ENCODE data around the gene PDGFB.

DNA sequence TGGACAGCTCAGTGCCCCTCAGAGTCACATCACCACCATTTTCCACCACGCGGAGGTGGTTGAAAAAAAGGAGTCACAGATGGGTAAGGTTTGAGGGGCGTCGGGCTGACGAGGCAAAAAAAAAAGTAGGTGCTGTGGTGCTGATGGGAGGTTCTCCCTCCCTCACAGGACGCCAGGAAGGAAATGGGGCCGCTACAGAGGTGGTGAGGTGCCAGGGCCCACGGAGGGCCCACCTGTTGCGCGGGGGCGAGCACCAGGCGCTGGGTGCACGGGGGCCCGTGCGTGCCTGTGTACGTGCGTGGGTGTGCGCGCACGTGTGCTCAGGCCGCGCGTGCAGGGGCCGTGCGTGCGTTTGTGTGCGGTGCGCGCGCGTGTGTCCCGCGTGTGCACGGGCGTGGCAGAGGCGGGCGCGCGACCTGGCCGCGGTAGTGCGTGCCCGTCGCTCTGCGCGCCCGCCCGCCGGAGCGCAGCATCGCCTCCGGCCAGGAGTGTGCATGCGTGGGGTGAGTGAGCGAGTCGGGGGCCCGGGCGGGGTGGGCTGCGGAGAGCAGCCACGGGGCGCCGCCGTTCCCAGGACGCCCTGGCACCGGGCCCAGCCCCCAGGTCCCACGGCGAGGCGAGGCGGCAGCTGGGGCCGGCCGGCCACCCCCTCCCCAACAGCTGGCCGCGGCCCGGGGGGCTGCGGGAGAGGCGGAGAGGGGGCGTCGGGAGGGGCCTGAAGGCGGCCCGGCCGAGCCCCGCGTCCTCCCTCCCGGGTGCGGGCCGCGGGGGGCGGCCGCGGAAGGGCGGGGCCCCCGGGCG, 2.8 kb downstream of the PDGFB start:
- TF ChIP-seq, protein P1, sequence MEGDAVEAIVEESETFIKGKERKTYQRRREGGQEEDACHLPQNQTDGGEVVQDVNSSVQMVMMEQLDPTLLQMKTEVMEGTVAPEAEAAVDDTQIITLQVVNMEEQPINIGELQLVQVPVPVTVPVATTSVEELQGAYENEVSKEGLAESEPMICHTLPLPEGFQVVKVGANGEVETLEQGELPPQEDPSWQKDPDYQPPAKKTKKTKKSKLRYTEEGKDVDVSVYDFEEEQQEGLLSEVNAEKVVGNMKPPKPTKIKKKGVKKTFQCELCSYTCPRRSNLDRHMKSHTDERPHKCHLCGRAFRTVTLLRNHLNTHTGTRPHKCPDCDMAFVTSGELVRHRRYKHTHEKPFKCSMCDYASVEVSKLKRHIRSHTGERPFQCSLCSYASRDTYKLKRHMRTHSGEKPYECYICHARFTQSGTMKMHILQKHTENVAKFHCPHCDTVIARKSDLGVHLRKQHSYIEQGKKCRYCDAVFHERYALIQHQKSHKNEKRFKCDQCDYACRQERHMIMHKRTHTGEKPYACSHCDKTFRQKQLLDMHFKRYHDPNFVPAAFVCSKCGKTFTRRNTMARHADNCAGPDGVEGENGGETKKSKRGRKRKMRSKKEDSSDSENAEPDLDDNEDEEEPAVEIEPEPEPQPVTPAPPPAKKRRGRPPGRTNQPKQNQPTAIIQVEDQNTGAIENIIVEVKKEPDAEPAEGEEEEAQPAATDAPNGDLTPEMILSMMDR (IDR thresholded peaks at IDR 0.05), result no peak
- no peak for TF ChIP-seq POLR2A (IDR thresholded peaks at IDR 0.05)

Data from body of pancreas (tissue), 4 donors.